HG03469 (cell line): Measurements from ENCODE around the gene ICAM1.
"Not testable (repeated sequence)": the region's sequence is repeated elsewhere in the genome, so short reads cannot be mapped to it uniquely, and the experiment has no call there.

Source experiments
- ATAC-seq: cut with Tn5 transposase; IDR thresholded peaks from one replicate; pipeline ENCODE4 v1.9.1; 2021; ENCODE audit warnings: mild to moderate bottlenecking, moderate library complexity, moderate number of reproducible peaks; ENCODE audit not compliant: unreplicated experiment

The ICAM1 gene

GRCh38 chr19:10241826-10242449 lies 29.0 kb upstream of the ICAM1 start:
- not testable (repeated sequence) for ATAC-seq

GRCh38 chr19:10243606-10244005 lies 27.3 kb upstream of the ICAM1 start:
- ATAC-seq, result no peak

GRCh38 chr19:10245189-10245939 lies 25.6 kb upstream of the ICAM1 start:
- ATAC-seq, result no peak

- no peak for ATAC-seq
Observed at GRCh38 chr19:10246511-10246910, 24.4 kb upstream of the ICAM1 start.

- ATAC-seq, result peak; percentile 69
Observed at GRCh38 chr19:10251792-10252694, 18.9 kb upstream of the ICAM1 start, which contains the start of gene MRPL4. TSS of gene MRPL4 (plus strand) at chr19:10252214. CDS start at chr19:10252254, 40 bp downstream.

GRCh38 chr19:10252707-10253106 lies 18.2 kb upstream of the ICAM1 start:
- no peak for ATAC-seq

GRCh38 chr19:10254244-10254643 lies 16.7 kb upstream of the ICAM1 start:
- ATAC-seq, result no peak

GRCh38 chr19:10255358-10255757 lies 15.6 kb upstream of the ICAM1 start:
- ATAC-seq, result no peak

GRCh38 chr19:10256551-10256950 lies 14.4 kb upstream of the ICAM1 start:
- no peak for ATAC-seq

- no peak for ATAC-seq
Observed at GRCh38 chr19:10256970-10257615, 13.8 kb upstream of the ICAM1 start.

- no peak for ATAC-seq
Observed at GRCh38 chr19:10258080-10258710, 12.7 kb upstream of the ICAM1 start.

- no peak for ATAC-seq
Observed at GRCh38 chr19:10259162-10259905, 11.6 kb upstream of the ICAM1 start.

- no peak for ATAC-seq
Observed at GRCh38 chr19:10260141-10260584, 10.8 kb upstream of the ICAM1 start.

- no peak for ATAC-seq
Observed at GRCh38 chr19:10262771-10263170, 8.1 kb upstream of the ICAM1 start.

- ATAC-seq, result no peak
Observed at GRCh38 chr19:10266706-10267105, 4.2 kb upstream of the ICAM1 start.

GRCh38 chr19:10268071-10268470 lies 2.8 kb upstream of the ICAM1 start:
- no peak for ATAC-seq

GRCh38 chr19:10269333-10270179 lies 1.4 kb upstream of the ICAM1 start:
- no peak for ATAC-seq

- no peak for ATAC-seq
Observed at GRCh38 chr19:10270180-10270615, 722 bp upstream of the ICAM1 start.
